Vagina (tissue), 2 donors: ENCODE data around the gene LRRC51.

Experiments used
- CTCF ChIP-seq, 3 experiments: fragments of 450-650 bp in 2 of 3; fragments of 200-600 bp in 1 of 3; sonication (generic) in 1 of 3; IDR thresholded peaks; one replicate each; pipeline ENCODE4 v1.5.1; 2017 to 2019; ENCODE audit warnings: antibody characterized with exemption in 3 of 3, mild to moderate bottlenecking in 2 of 3, moderate library complexity in 2 of 3
- POLR2A ChIP-seq, 2 donors: fragments of 450-650 bp; IDR thresholded peaks; one replicate each; pipeline ENCODE4 v1.6.1; 2017; ENCODE audit warnings: antibody characterized with exemption in 2 of 2, mild to moderate bottlenecking in 2 of 2, moderate library complexity in 2 of 2

DNA sequence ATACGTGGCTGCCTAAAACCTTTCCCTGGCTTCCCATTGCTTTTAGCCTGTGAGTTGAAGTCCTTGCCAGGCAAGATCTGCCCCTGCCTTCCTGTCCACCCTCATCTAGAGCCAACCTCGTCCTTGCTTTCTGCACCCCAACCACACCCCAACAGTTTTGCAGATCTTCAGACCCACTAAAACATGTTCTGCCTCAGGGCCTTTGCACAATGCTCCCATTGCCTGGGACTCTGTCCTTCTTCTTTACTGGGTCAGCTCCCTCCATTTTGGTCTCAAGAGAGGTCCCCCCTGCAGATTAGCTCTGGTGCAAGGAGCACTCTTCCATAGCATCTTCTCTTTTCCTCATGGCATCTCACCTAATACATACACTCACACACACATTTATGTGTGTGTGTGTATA lies 40.3 kb downstream of the LRRC51 start:
- TF ChIP-seq POLR2A (IDR thresholded peaks at IDR 0.05) (no peak), CTCF (IDR thresholded peaks at IDR 0.05) (no peak)
